IPS-11a (cell line): Measurements from ENCODE around the gene LHB.
A peak's percentile ranks its signal among the peaks of the same experiment; 100 is the strongest.

Source experiments
- H3K4me3 ChIP-seq: one replicate; pipeline ENCODE4 v1.5.1; 2013; ENCODE audit warnings: low read depth, low read length, control low read depth

Gene LHB

DNA sequence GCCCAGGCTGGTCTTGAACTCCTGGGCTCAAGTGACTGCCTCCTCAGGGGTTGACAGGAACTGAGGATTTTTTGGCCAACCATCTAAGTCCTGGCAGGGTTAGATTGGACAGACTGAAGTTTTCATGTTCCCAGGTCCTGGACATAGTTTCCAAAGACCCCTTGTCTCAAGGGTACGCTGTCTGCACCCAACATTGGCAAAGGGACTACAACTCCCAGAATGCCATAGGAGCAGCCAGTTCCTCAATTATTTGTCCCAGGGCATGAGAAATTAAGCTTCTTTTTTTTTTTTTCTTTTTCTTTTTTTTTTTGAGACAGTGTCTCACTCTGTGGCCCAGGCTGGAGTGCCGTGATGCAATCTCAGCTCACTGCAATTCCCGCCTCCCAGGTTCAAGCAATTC is 30.7 kb downstream of the LHB start:
- no peak overlapping the region for H3K4me3 ChIP-seq

DNA sequence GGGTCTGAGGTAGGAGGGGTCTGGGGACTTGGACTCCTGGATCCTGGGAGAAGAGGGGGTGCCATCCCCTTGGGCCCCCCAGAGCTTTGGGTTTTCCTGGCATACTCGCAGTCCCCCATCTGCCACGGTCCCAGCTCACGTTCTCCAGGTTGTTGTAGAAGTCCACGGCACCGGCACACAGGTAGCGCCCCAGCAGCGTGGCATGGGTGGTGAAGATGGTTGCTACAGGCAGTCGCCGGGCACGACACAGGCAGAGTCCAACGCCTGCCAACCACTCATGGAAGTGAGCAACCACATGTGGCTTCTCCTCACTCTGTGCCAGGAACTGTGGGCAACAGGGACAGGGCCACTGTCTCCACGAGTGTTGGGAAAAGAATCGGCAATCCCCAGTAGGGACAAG is 31.2 kb downstream of the LHB start:
- H3K4me3 ChIP-seq, result no peak overlapping the region

DNA sequence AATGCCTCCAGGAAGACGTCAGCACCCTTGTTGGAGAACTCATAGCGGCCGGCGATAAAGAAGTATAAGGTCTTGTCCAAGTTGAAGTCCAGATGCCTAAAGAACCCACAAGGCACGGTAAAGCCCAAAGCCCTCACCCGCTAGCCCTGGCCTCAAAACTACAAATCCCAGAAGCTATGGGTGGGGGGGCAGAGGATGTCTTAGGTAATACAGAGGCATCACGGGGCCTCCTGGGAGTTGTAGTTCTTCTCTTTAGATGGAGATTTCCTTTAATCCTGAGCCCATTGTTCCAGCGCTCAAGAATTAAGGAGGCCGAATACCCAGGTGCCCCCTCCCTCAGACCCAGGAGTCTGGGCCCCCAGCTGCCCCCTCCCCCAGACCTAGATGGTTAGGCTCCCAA is 34.6 kb downstream of the LHB start:
- no peak overlapping the region for H3K4me3 ChIP-seq

DNA sequence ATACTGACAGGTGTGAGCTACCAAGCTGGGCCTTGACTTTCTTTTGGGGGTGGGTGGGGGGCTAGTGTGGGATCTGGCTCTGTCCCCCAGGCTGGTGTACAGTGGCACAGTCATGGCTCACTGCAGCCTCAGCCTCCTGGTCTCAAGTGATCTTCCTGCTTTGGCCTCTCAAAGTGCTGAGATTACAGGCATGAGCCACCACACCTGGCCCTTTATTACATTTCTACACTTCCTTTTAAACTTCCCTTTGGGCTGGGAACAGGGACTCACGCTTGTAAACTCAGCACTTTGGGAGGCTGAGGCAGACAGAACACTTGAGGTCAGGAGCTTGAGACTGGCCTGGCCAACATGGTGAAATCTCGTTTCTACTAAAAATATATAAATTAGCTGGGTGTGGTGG is 39.8 kb downstream of the LHB start:
- H3K4me3 ChIP-seq, result no peak overlapping the region

DNA sequence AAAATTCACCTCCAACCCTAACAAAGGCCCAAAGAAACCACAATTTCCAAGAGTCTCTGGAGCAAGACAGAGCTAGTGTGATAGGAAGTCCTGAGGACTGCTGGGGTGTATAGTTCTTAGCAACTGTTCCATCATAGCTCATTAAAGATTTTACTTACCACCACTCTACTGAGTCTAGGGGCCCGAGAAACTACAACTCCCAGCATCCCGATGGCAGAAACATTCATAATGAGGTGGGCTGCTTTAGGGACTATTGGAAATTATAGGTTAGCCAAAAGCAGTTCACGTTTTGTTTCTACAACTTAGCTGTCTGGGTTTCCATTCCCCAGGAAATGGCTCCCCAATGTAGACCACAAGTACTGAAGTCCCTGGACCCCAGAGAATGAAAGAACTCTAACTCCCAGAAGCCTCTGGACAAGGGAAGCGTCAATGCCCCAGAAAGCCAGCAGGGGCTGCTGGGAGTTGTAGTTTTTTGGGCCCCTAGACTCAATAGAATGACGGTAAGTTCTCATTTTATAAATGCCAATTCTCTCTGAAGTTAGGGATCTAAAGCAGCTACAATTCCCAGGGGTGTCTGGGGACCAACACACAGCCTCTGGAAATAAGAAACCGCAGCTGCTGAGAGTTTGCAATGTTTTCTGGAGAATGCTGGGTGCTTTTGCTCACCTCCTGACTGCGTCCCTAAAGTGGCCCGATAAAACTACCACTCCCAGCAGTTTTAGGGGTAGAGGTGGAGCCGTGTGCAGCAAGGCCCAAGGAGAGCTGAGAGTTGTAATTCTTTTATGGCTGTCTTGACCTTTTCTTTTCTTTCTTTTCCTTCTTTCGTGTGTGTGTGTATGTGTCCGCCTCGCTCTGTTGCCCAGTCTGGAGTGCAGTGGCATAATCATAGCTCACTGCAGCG is 40.7 kb downstream of the LHB start:
- H3K4me3 ChIP-seq, result no peak overlapping the region

DNA sequence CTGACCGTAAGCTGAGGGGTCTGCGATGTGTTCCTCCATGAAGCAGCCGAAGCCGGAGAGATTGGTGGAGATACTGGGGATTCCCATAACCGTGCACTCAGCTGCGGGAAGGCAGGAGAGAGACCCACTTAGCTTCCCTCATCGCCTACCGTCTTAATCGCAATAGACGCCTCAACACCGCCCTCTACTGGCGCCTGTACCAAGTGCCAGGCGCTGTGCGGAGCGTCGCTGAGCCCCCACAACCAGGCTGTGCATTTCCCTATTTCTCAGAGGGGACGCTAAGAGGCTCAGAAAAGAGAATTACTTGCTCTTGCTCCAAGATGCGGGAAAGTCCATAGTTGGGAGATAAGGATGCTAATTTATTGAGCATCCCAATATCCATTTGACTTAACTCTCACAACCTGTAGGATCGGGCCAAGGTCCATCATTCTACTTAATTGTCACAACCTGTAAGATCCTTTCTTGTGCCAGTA is 45.9 kb downstream of the LHB start:
- no peak overlapping the region for H3K4me3 ChIP-seq

DNA sequence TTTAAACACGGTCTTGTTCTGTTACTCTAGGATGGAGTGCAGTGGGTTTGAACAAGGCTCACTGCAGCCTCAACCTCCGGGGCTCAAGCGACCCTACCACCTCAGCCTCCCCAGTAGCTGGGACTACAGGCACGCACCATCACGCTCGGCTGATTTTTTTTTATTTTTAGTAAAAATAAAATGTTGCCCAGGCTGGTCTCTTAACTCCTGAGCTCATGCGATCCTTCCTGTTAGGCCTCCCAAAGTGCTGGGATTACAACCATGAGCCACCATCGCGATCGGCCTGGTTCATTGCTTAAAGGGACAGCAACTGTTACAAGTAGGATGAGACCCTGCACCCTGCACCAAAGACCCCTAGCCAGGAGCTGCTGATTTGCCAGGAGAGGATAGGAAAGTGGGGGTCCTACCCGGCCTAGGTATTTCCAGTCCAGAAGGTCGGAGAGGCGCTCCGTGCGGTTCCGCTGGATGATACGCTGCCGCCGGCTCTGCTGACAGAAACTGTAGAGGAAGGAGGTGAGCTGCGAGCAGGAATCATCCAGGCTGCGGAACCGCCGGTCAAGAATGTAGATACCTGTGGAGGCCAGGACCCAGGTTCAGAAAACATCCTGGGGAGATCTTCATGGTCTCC is 46.6 kb downstream of the LHB start:
- no peak overlapping the region for H3K4me3 ChIP-seq

DNA sequence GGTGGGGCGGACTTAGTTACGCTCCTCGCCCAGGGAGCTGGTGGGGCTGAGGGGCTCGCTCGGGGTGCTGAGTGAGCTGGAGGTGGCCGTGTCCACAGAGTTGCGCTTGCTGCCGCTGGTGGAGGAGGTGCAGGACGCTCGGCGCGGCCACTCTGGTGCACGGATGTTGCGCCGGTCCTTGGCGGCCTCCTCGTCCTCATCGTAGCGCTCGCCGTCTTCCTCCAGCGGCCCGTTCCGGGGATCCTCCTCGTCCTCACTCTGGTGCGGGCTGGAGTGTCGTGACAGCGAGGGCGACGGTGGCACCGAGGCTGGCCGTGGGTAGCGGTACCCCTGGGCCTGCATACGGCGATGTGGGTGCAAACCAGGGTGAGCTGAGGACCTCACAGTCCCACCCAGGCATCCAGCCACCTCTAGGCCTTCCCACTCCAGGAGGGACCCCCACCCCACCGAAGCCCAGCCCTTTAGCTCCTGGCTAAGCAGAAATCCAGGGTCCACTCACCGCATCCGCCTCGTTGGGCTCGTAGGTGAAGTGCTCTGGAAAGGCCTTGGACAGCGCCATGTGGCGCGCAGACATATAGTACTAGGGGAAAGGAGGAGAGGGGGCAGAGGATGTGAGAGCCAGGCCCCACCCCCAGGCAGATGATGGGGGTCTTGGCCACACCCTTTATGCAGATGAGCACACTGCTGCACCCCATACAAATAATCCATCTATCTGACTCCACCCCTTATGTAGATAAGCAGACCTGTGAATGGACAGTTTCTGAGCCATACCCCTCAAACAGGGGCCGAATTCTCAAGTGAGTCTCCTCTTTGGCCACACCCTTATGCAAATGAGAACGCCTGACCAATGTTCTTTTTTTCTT is 47.4 kb downstream of the LHB start:
- H3K4me3 ChIP-seq, result no peak overlapping the region

DNA sequence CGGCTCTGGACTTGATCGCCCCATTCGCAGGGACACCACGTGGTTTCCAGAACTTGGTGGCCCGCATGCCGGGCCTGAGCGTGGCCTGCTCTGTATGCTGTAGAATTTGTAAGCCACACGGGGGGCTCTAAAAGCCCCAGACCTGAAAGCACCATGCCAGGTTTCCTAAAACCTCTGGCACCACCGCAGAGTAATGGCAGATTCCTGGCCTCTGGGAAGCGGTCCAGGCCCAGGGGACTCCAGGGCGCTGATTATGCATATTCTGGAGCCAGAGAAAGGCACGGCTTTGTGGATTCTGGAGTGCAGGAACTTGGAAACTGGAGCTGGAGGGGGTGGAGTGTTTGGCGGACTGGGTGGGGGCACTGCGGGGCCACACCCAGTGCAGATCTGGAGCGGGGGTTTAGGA is 48.1 kb downstream of the LHB start:
- no peak overlapping the region for H3K4me3 ChIP-seq

DNA sequence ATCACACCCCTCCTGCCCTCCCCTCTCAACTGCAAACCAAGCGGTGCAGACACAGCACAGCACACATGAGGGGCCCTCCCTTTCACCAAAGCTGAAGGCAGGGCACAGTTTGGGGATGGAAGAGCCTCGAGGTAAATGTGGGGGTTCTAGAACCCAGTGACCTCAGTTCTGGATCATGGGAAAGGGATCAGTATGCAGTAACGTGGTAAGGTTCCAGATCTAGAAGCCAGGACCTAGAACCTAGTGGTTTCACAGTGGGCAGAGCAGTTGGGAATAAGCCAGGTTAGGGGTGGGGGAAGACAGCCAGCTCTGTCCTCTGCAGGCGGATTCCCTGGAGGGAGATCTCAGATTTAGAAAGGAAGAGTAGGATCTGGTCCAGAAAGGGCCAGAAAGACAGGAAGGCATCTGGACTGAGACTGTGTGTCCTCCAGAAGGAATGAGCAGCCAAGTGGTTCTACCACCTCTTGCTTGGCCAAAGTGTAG is 48.7 kb downstream of the LHB start:
- no peak overlapping the region for H3K4me3 ChIP-seq

DNA sequence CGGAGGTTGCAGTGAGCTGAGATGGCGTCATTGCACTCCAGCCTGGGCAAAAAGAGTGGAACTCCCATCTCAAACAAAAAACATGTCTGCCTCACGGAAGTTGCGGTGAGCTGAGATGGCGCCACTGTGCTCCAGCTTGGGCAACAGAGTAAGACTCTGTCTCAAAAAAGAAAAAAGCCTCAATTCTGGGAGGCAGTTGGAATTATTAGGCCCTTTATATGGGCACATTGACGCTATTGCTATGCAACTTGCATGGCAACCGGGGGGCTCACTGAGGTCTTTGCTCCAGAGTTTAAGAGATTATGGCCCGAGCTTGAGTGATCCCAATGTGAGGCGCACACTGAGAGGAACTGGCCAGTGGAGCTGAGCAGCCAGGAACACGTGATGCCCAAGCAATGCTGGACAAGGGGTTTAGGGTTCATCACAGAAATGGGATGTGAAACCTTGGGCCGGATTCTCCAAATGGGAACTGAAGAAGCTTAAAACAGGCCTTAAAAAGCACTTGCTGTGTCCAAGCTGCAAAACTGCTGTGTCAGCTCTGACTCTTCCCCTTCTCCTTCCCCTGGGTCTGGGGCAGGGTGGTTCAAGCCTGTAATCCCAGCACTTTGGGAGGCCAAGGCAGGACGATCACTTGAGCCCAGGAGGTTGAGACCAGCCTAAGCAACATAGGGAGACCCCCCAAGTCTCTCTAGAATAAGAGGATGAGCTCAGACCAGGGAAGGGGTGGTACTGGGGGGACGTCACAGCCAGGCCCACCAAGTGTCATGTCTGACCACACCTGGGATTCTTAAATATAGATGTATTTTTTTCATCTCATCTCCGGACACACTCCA is 49.3 kb downstream of the LHB start:
- no peak overlapping the region for H3K4me3 ChIP-seq

DNA sequence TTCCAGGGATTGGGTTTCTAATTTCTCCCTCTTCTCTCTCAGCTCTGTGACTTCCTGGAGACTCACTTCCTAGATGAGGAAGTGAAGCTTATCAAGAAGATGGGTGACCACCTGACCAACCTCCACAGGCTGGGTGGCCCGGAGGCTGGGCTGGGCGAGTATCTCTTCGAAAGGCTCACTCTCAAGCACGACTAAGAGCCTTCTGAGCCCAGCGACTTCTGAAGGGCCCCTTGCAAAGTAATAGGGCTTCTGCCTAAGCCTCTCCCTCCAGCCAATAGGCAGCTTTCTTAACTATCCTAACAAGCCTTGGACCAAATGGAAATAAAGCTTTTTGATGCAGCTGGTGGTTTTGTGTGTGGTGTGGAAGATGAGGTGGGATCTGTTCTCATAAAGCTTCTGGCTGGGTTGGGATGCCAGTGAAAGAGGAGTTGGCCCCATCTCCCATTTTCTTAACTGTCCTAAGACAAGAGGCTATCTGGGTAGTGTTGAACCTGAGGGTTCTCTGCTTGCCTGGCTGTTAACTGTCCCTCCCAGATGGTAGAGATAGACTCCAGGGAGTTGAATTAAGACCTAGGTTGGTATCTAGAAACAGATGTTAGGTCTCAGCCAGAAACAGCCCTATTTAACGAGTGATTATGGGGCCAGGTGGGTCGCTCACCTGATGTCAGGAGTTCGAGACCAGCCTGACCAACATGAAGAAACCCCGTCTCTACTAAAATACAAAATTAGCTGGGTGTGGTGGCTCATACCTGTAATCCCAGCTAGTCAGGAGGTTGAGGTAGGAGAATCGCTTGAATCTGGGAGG is 50.1 kb downstream of the LHB start:
- peak overlapping the region; percentile 94 for H3K4me3 ChIP-seq
